Activated CD4-positive, alpha-beta T cell treated with anti-CD3 and anti-CD28 coated beads, Interleukin-2, amount 50 U/mL, for 4 hours (primary cell): ENCODE data around the gene PSG3.
"Not testable (repeated sequence)": the region's sequence is repeated elsewhere in the genome, so short reads cannot be mapped to it uniquely, and the experiment has no call there.

Experiments
- DNase-seq, 2 experiments: peaks; one replicate each; pipeline ENCODE4 v3.0.0-alpha.2; 2020

Gene PSG3

GRCh38 chr19:42740381-42740780 is at the start of gene PSG3:
TSS of gene PSG3 (minus strand) at chr19:42740481. CDS start at chr19:42740384, 97 bp downstream.
- DNase-seq: not testable (repeated sequence)

GRCh38 chr19:42788766-42789165 is 48.5 kb upstream of the PSG3 start:
- not testable (repeated sequence) for DNase-seq

- DNase-seq: not testable (repeated sequence)
Observed at GRCh38 chr19:42787766-42788165, 47.5 kb upstream of the PSG3 start.

- DNase-seq: peak in 1 of 2 experiments; percentile 20
Observed at GRCh38 chr19:42776750-42777612, 36.7 kb upstream of the PSG3 start.

GRCh38 chr19:42774510-42775158 is 34.4 kb upstream of the PSG3 start:
- DNase-seq: not testable (repeated sequence)

GRCh38 chr19:42767319-42767718 is 27.0 kb upstream of the PSG3 start:
- not testable (repeated sequence) for DNase-seq

- not testable (repeated sequence) for DNase-seq
Observed at GRCh38 chr19:42766871-42767270, 26.6 kb upstream of the PSG3 start.

- DNase-seq: no peak
Observed at GRCh38 chr19:42764836-42765235, 24.6 kb upstream of the PSG3 start.

GRCh38 chr19:42762789-42763188 is 22.5 kb upstream of the PSG3 start:
- no peak for DNase-seq

- DNase-seq: not testable (repeated sequence)
Observed at GRCh38 chr19:42761924-42762295, 21.6 kb upstream of the PSG3 start.

GRCh38 chr19:42760954-42761923 is 21.0 kb upstream of the PSG3 start:
- DNase-seq: not testable (repeated sequence)

GRCh38 chr19:42758667-42759066 is 18.4 kb upstream of the PSG3 start:
- not testable (repeated sequence) for DNase-seq

GRCh38 chr19:42752246-42752645 is 12.0 kb upstream of the PSG3 start:
- not testable (repeated sequence) for DNase-seq

- not testable (repeated sequence) for DNase-seq
Observed at GRCh38 chr19:42741726-42742607, 1.7 kb upstream of the PSG3 start.

GRCh38 chr19:42737581-42738011 is 2.7 kb downstream of the PSG3 start:
- DNase-seq: not testable (repeated sequence)

- not testable (repeated sequence) for DNase-seq
Observed at GRCh38 chr19:42728341-42728740, 11.9 kb downstream of the PSG3 start.

- DNase-seq: not testable (repeated sequence)
Observed at GRCh38 chr19:42714000-42714399, 26.3 kb downstream of the PSG3 start.

GRCh38 chr19:42712753-42713152 is 27.5 kb downstream of the PSG3 start:
- DNase-seq: not testable (repeated sequence)

GRCh38 chr19:42710986-42711385 is 29.3 kb downstream of the PSG3 start:
- not testable (repeated sequence) for DNase-seq

GRCh38 chr19:42697884-42698283 is 42.4 kb downstream of the PSG3 start:
- DNase-seq: no peak

- no peak for DNase-seq
Observed at GRCh38 chr19:42695811-42696503, 44.3 kb downstream of the PSG3 start.
